ACHN (cell line): ENCODE results near the gene RB1.

Experiments used
- DNase-seq: peaks from one replicate; pipeline ENCODE4 v3.0.0-alpha.2; 2015
- in situ Hi-C: cut with HindIII; loops from 2 replicates; pipeline ENCODE4 v1.10.0; 2017; ENCODE audit warnings: low sequenced_read_pairs, low pct_ligation_motif_present, low pct_unique_long_range_greater_than_20kb

Gene RB1

GRCh38 chr13:48476686-48477085 is 173.1 kb downstream of the RB1 start:
- no peak for DNase-seq
- in situ Hi-C loops, result no loop called here

- DNase-seq, result no peak
- in situ Hi-C loops, result no loop called here
Measured at GRCh38 chr13:48477191-48477855, 173.8 kb downstream of the RB1 start.

- DNase-seq, result no peak
- in situ Hi-C loops, result no loop called here
Measured at GRCh38 chr13:48478391-48478790, 174.8 kb downstream of the RB1 start.

- in situ Hi-C loops, result no loop called here
- no peak for DNase-seq
Measured at GRCh38 chr13:48483575-48483974, 180.0 kb downstream of the RB1 start.

- in situ Hi-C loops, result no loop called here
- DNase-seq, result no peak
Measured at GRCh38 chr13:48485432-48485831, 181.9 kb downstream of the RB1 start.

DNA sequence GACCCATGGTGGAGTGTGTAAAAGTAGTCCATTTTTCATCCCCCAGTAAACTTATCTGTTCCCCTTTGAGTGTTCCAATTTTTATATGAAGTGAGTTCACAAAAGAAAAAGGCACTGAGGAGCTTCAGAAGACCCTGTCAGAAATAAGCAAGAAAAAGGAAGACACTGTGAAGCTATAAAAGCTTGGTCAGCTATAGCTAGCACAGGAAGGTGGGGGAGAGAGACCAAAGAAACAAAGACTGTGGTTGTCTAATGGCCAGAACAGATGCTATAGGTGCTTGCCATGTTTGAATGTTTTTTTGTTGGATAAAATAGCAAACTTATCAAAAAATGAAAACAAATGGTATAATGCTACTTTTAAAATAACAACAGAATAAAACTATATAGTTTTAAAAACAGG is 182.8 kb downstream of the RB1 start:
- DNase-seq, result no peak
- in situ Hi-C loops, result no loop called here

GRCh38 chr13:48486836-48487235 is 183.3 kb downstream of the RB1 start:
- DNase-seq, result no peak
- in situ Hi-C loops, result no loop called here

DNA sequence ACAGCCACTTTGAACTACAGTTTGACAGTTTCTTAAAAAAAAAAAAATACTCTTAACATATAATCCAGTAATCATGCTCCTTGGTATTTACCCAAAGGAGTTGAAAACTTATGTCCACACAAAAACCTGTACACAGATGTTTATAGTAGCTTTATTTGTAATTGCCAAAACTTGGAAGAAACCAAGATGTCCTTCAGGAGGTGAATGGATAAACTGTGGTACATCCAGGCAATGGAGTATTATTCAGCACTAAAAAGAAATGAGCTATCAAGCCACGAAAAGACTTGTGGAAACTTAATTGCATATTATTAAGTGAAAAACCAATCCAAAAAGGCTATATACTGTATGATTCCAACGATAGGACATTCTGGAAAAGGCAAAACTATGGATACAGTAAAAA is 184.4 kb downstream of the RB1 start:
- in situ Hi-C loops, result no loop called here
- no peak for DNase-seq

- no peak for DNase-seq
- in situ Hi-C loops, result no loop called here
Measured at GRCh38 chr13:48488995-48489394, 185.4 kb downstream of the RB1 start.

- in situ Hi-C loops, result no loop called here
Measured at GRCh38 chr13:48489666-48490065, 186.1 kb downstream of the RB1 start.

GRCh38 chr13:48490241-48490640 is 186.7 kb downstream of the RB1 start:
- DNase-seq, result no peak
- in situ Hi-C loops, result no loop called here

More at GRCh38 chr13:48489666-48490065, 186.1 kb downstream of the RB1 start:
- no peak for DNase-seq

- in situ Hi-C loops, result no loop called here
- DNase-seq, result no peak
Measured at GRCh38 chr13:48491423-48492095, 188.0 kb downstream of the RB1 start.

- in situ Hi-C loops, result no loop called here
- DNase-seq, result no peak
Measured at GRCh38 chr13:48492096-48492440, 188.5 kb downstream of the RB1 start.

DNA sequence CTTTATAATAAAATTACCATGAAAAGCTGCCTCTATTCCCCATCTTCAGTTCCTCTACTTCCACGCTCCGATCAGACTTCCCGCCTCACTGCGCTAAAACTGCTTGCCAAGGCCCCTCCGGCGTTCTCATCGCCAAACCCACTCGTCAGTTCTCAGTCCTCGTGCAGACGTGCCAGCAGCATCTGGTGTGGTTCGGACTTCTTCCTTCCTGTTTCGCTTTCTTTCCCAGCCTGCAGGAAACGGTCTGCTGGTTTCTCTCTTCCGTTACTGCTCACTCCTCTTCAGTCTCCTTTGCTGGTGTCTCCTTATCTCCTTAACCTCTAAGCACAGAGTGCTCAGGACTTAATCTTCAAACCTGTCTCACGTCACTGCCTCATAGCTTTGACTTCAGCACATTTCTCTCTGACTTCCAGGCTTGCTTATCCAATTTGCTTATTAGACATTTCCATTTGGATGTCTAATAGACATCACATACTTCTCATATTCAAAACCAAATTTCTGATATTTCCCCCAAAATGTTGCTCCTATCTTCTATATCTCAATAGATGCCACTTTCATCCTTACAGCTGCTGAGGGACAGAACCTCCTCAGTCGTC is 189.0 kb downstream of the RB1 start:
- no peak for DNase-seq
- in situ Hi-C loops, result no loop called here

- DNase-seq, result no peak
- in situ Hi-C loops, result no loop called here
Measured at GRCh38 chr13:48493066-48493765, 189.7 kb downstream of the RB1 start.

GRCh38 chr13:48493851-48494250 is 190.3 kb downstream of the RB1 start:
- DNase-seq, result no peak
- in situ Hi-C loops, result no loop called here

- DNase-seq, result no peak
- in situ Hi-C loops, result no loop called here
Measured at GRCh38 chr13:48494874-48495273, 191.3 kb downstream of the RB1 start.

DNA sequence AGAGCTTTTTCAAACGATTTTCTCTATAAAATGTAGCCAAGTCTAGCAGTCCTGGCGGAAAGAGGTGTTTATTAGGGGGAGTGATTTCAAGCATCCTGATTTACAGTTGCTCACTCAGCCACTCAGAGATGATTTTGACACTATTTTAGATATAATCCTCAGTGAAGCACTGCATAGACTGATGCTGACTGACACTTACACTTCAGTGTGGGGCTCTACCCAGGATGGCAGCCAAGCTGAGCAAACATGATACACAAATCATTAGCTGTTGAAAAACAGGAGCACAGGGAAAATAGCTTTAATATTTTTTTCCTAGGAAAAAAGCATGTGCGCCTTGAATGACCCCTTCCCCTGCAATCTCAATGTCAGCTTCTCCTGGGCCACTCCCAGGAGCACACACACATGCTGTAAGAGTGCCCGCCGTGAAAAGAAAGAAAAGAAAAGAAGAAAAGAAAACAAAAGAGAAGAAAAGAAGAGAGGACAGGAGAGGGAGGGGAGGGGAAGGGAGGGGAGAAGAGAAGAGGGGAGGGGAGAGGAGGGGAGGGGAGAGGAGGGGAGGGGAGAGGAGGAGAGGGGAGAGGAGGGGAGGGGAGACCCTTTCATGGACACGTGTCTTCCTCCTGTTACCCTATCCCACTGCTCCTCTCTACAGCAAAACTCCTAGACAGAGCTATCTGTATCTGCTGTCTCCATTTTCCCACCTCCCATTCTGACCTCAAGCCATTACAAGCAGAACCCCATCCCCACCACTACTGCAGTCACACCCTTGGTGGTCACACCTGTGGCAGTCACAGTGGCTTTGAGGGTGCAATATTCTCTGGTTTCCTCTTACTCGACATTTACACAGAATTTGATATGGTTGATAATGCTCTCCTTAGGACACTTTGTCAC is 193.0 kb downstream of the RB1 start:
- in situ Hi-C loops, result no loop called here
- no peak for DNase-seq

DNA sequence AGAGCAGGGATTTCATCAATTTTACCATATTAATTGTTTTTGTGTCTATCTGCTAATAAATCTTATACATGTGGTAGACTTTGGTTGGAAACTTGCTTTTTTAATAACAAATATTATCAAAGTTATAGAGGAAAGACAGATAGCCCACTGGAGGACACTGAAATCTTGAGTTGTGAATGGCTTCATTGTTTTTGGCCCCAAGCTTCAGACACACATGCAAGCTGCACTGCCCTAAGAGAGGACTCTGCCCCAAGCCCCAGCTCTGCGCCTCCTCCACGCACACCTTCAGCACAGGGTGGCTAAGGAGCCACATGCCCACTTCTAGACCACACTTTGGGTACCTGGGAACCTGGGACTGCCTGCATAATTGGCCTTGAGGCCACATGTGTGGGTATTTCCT is 194.1 kb downstream of the RB1 start:
- in situ Hi-C loops, result no loop called here
- no peak for DNase-seq
